ENCODE measurements around the gene NME2. TPM values are rescaled to one million over a fixed set of nuclear protein-coding genes. Genes with fewer than 3 reads are reported as not detected.

NME2 gene
- total RNA-seq, 1 donor from 2014 or later: 245 TPM

GRCh38 chr17:51152766-51153209 is 13.4 kb upstream of the NME2 start:
- DNase-seq: no peak
- no peak for TF ChIP-seq CTCF (IDR thresholded peaks at IDR 0.05; ENCODE audit: partially characterized antibody, unreplicated experiment)
- H3K27me3 Mint-ChIP-seq (ENCODE audit: unreplicated experiment): no peaks in the 10 kb centered on the region
- no peaks in the 10 kb centered on the region for H3K36me3 Mint-ChIP-seq (ENCODE audit: unreplicated experiment)
- no peak overlapping the region for H3K4me3 Mint-ChIP-seq (ENCODE audit: unreplicated experiment)
- H3K4me1 Mint-ChIP-seq (ENCODE audit: low read depth, unreplicated experiment): no peaks in the 10 kb centered on the region
- no peak overlapping the region for H3K27ac Mint-ChIP-seq (ENCODE audit: unreplicated experiment)
- H3K9me3 Mint-ChIP-seq (ENCODE audit: unreplicated experiment): peaks cover 3% of the 10 kb centered on the region

GRCh38 chr17:51153210-51154072 is 12.8 kb upstream of the NME2 start, which contains the start of gene NME1:
NME1 (plus strand) TSS chr17:51153559; CDS start chr17:51155655, 2,096 bp downstream.
- H3K36me3 Mint-ChIP-seq (ENCODE audit: unreplicated experiment): no peaks in the 10 kb centered on the region
- H3K4me3 Mint-ChIP-seq (ENCODE audit: unreplicated experiment): no peak within 1 kb of the TSS
- peak; percentile 95 for DNase-seq
- H3K27me3 Mint-ChIP-seq (ENCODE audit: unreplicated experiment): no peaks in the 10 kb centered on the region
- no peaks in the 10 kb centered on the region for H3K4me1 Mint-ChIP-seq (ENCODE audit: low read depth, unreplicated experiment)
- peaks cover 3% of the 10 kb centered on the region for H3K9me3 Mint-ChIP-seq (ENCODE audit: unreplicated experiment)
- TF ChIP-seq CTCF (IDR thresholded peaks at IDR 0.05; ENCODE audit: partially characterized antibody, unreplicated experiment): peak; percentile 12
- no peak within 1 kb of the TSS for H3K27ac Mint-ChIP-seq (ENCODE audit: unreplicated experiment)

- no peaks in the 10 kb centered on the region for H3K4me1 Mint-ChIP-seq (ENCODE audit: low read depth, unreplicated experiment)
- no peaks in the 10 kb centered on the region for H3K36me3 Mint-ChIP-seq (ENCODE audit: unreplicated experiment)
- peaks cover 1% of the 10 kb centered on the region for H3K9me3 Mint-ChIP-seq (ENCODE audit: unreplicated experiment)
- H3K27ac Mint-ChIP-seq (ENCODE audit: unreplicated experiment): no peak overlapping the region
- no peak overlapping the region for H3K4me3 Mint-ChIP-seq (ENCODE audit: unreplicated experiment)
- TF ChIP-seq CTCF (IDR thresholded peaks at IDR 0.05; ENCODE audit: partially characterized antibody, unreplicated experiment): no peak
- no peak for DNase-seq
- no peaks in the 10 kb centered on the region for H3K27me3 Mint-ChIP-seq (ENCODE audit: unreplicated experiment)
Measured at GRCh38 chr17:51154176-51154575, 12.0 kb upstream of the NME2 start.

- Mint-ChIP-seq H3K4me1 (ENCODE audit: low read depth, unreplicated experiment) (no peaks in the 10 kb centered on the region), H3K27me3 (ENCODE audit: unreplicated experiment) (peaks cover 3% of the 10 kb centered on the region), H3K36me3 (ENCODE audit: unreplicated experiment) (no peaks in the 10 kb centered on the region), H3K27ac (ENCODE audit: unreplicated experiment) (peak overlapping the region; percentile 28), H3K4me3 (ENCODE audit: unreplicated experiment) (no peak overlapping the region), H3K9me3 (ENCODE audit: unreplicated experiment) (no peaks in the 10 kb centered on the region)
- no peak for DNase-seq
- TF ChIP-seq CTCF (IDR thresholded peaks at IDR 0.05; ENCODE audit: partially characterized antibody, unreplicated experiment): no peak
Measured at GRCh38 chr17:51155416-51155815, 10.8 kb upstream of the NME2 start.

GRCh38 chr17:51159604-51160003 is 6.6 kb upstream of the NME2 start:
- no peaks in the 10 kb centered on the region for H3K4me1 Mint-ChIP-seq (ENCODE audit: low read depth, unreplicated experiment)
- H3K27ac Mint-ChIP-seq (ENCODE audit: unreplicated experiment): no peak overlapping the region
- H3K36me3 Mint-ChIP-seq (ENCODE audit: unreplicated experiment): no peaks in the 10 kb centered on the region
- no peaks in the 10 kb centered on the region for H3K9me3 Mint-ChIP-seq (ENCODE audit: unreplicated experiment)
- peaks cover 3% of the 10 kb centered on the region for H3K27me3 Mint-ChIP-seq (ENCODE audit: unreplicated experiment)
- no peak overlapping the region for H3K4me3 Mint-ChIP-seq (ENCODE audit: unreplicated experiment)
- DNase-seq: no peak
- TF ChIP-seq CTCF (IDR thresholded peaks at IDR 0.05; ENCODE audit: partially characterized antibody, unreplicated experiment): no peak
